HG02852 (cell line): ENCODE measurements around the gene STUB1.

Source experiments
- ATAC-seq: cut with Tn5 transposase; IDR thresholded peaks from one replicate; pipeline ENCODE4 v1.9.1; 2021; ENCODE audit warnings: mild to moderate bottlenecking, moderate library complexity; ENCODE audit not compliant: unreplicated experiment

The STUB1 gene

DNA sequence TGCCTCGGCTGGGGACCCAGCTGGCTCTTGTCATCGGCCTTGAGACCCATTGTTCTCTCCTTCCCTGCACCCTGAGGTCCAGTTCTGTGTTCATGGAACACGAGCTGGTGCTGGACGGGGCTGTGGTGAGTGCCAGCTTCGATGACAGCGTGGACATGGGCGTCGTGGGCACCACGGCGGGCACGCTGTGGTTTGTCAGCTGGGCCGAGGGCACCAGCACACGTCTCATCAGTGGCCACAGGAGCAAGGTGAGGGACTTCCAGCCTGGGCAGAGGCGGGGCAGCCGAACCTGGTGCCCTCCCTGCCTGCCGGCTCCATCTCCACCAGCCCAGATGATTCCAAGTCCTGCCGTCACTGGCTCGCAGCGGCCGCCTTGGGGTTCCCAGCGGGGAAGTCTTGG, 17.6 kb upstream of the STUB1 start:
- no peak for ATAC-seq

DNA sequence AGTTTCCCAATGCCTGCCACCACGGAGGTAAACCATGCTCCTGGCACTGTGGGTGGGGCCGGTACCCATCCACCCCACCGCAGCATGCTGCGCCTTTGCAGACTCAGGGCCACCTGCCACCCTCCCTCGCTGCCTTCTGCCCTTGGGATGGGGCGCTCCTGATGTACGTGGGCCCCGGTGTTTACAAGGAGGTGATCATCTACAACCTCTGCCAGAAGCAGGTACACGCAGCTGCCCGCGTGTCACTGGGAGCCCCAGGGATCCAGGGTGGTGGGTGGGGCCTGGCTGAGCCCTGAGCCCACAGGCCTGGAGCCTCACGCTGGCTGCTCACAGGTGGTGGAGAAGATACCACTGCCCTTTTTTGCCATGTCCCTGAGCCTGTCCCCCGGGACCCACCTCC, 13.6 kb upstream of the STUB1 start:
- ATAC-seq: no peak

DNA sequence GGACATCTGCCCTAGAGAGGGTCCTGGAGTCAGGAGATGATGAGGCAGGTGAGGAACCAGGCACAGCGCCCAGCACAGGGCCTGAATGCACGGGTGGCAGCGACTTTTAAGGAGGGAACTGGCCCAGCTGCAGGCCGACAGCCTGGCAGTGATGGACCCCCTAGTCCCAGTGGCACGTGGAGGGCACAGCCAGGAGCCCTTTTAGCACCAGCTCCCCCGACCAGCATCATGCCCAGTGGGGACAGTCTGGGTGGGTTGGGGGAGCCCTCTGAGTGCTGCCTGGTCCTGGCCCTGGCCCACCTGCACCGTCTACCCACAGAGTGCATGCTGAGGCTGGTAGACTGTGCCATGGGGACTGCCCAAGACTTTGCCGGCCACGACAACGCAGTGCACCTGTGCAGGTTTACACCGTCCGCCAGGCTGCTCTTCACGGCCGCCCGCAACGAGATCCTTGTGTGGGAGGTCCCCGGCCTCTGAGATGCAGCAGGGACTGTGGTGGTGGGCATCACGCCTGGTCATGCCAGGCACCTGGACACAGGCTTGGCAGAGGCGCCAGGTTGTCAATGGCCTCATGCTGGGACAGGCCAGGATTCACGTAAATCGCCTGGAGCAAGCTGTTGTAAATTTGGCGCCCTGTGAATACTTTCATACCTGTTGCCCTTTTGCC, 13.0 kb upstream of the STUB1 start:
- ATAC-seq: no peak

DNA sequence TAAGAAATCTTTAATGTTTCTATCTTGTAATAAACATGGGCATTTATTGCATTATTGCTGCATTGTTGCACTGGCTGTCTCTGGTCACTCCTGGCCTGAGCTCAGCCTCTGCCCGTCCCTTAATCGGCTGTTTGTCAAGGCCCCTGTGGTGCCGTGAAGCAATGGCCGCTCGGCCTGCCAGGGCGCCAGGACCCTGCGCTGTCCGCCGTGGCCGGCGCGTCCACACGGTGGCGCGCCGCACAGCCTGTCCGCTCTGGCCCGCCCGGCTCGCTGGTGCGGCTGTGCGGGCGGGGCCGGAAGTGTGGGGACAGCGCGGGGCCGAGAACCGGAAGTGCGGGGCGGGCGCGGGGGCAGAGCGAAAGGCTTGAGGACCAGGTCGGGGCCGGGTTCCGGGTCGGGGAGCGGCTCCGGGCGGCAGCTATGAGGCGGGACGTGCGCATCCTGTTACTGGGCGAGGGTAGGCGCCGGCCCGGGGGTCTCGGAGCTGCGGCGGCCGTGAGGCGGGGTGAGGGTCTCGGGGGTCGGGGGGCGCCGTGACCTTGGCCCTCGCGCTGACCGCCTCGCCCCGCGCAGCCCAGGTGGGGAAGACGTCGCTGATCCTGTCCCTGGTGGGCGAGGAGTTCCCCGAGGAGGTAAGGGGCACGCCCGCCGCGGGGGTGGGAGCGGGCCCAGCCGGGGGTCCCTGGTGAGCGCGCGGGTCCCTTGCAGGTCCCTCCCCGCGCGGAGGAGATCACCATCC, 12.3 kb upstream of the STUB1 start, which contains the start of gene RHOT2:
Gene RHOT2, plus strand, starts transcription at position 353 of the 739 bp plus-strand sequence. Its CDS starts 68 bp downstream, at position 421.
- peak; percentile 80 for ATAC-seq

DNA sequence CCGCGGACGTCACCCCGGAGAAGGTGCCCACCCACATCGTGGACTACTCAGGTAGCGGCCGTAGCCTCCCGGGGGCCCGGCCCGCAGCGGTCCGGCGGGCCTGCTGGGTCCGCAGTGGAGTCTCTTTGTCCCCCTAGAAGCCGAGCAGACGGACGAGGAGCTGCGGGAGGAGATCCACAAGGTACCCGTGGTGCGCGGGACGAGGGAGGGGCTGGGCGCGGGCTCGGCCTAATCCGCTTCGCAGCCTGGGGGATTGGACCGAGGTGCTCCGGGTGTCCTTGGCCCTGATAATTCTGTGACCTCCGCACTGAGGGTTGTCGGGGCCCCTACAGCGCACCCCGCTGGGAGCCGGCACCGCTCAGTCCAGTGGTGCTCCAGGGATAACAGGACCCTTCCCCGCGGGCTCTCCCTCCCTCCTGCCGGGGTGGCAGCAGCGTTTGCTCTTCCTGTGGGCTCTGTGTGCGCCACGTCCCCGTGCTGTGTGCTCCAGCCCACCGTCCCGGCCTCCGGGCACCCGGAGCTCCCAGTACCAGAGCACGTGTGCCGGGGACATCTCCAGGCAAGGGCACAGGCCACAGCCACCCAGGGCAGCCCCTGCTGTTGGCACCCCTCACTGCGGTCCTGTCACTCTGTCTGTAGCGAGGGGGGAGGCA, 11.6 kb upstream of the STUB1 start:
- peak; percentile 10 for ATAC-seq

DNA sequence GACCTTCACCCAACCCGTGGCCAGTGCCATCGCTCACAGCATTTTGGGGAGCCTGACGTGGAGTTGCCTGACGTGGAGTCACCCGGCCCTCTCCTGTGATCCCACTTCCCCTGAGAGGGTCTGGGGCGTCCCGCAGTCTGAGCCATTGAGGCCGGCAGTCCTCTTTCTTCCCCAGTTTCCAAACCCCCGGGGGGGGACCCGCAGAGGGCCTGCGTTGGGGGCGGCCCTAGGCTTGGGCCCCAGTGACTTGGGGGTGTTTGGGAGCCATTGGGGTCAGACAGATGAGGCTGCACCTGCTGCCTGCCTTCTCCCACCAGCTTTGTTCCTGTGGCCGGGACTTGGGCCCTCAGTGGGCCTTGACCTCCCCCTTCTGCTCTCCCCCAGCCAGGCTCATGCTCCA, 10.5 kb upstream of the STUB1 start:
- no peak for ATAC-seq

DNA sequence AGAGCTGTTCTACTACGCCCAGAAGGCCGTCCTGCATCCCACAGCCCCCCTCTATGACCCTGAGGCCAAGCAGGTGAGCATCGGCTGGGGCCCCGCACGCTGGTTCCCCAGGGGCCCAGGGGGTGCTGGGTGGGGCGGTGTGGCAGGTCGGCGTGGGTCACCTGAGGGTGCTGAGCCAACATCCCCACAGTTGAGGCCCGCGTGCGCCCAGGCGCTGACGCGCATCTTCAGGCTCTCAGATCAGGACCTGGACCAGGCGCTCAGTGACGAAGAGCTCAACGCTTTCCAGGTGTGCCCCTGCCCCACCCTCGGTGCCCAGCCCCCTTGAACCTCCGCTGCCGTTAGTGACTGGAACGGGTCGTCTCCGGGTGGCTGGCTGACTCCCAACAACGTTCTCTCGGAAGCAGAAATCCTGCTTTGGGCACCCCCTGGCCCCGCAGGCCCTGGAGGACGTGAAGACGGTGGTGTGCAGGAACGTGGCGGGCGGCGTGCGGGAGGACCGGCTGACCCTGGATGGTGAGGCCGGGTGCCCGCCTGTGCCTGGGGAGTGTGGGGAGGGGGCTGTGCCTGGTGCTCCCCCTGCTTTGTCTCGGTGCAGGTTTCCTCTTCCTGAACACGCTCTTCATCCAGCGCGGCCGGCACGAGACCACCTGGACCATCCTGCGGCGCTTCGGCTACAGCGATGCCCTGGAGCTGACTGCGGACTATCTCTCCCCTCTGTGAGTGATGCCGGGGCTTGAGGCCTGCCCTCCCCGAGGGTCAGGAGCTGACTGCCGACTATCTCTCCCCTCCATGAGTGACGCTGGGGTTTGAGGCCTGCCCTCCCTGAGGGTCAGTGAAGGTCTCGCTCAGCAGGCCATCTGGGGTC, 9.5 kb upstream of the STUB1 start:
- no peak for ATAC-seq

DNA sequence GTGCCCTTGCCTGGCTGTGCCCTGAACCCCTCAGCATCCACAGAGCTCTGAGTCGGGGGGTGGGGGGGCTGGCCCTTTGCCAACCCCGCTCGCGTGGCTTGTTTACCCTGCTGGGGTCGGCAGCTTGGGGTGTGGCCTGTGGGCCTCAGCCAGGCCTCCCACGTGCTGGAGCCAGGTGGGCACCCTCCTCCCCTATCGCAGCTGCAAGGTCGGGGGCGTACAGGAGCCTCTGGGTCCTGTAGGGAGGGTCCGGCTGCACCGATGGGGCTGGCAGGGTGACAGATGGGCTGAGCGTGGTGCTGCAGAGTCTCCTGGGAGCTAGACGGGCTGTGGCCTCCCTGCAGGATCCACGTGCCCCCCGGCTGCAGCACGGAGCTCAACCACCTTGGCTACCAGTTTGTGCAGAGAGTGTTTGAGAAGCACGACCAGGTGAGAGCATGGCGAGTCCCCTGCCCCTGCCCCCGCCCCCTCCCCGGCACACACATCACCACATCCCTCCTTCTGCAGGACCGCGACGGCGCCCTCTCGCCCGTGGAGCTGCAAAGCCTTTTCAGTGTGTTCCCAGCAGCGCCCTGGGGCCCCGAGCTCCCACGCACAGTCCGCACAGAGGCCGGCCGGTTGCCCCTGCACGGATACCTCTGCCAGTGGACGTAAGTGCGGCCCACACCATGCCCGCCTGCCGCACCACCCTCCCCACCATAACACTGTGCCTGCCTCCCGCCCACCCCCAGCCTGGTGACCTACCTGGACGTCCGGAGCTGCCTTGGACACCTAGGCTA, 8.7 kb upstream of the STUB1 start:
- no peak for ATAC-seq

DNA sequence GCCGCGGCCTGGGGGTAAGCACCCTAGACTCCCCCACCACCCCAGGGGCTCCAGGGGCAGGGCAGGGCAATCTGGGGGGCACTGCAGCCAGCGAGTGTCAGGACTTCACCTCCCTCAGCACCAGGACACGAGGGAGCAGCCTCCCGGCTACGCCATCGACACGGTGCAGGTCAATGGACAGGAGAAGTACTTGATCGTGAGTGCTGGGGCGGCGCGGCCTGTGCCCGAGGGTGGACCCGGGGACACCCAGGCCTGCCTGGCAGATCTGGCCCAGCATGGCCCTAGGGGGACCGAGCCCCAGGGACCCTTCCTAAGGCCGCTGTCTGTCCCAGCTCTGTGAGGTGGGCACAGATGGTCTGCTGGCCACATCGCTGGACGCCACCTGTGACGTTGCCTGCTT, 7.8 kb upstream of the STUB1 start:
- no peak for ATAC-seq

DNA sequence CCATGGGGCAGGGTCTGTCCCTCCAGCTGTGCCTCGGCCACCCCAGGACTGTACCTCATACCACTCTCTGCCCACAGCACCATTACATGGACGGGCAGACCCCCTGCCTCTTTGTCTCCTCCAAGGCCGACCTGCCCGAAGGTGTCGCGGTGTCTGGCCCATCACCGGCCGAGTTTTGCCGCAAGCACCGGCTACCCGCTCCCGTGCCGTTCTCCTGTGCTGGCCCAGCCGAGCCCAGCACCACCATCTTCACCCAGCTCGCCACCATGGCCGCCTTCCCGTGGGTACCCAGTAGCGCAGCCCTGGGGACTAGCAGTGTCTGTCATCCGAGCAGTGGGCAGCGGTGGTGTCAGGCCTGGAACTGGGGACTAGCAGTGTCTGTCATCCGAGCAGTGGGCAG, 7.4 kb upstream of the STUB1 start:
- no peak for ATAC-seq

DNA sequence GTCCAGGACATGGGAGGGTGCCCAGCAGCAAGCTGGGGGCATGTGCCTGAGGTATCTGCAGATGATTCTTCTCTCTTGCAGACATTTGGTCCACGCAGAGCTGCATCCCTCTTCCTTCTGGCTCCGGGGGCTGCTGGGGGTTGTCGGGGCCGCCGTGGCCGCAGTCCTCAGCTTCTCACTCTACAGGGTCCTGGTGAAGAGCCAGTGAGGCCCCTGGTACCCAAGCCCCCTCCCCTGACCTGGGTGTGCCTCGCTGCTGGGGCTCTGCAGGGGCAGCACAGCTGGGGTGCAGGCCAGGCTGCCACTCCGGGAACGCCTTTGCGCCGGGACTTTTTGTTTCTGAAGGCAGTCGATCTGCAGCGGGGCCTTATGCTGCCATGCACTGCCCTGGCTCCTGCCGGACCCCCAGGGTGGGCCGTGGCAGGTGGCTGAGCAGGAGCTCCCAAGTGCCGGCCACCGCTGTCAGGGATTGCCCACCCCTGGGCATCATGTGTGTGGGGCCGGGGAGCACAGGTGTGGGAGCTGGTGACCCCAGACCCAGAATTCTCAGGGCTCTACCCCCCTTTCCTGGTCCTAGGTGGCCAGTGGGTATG, 6.7 kb upstream of the STUB1 start:
- no peak for ATAC-seq

DNA sequence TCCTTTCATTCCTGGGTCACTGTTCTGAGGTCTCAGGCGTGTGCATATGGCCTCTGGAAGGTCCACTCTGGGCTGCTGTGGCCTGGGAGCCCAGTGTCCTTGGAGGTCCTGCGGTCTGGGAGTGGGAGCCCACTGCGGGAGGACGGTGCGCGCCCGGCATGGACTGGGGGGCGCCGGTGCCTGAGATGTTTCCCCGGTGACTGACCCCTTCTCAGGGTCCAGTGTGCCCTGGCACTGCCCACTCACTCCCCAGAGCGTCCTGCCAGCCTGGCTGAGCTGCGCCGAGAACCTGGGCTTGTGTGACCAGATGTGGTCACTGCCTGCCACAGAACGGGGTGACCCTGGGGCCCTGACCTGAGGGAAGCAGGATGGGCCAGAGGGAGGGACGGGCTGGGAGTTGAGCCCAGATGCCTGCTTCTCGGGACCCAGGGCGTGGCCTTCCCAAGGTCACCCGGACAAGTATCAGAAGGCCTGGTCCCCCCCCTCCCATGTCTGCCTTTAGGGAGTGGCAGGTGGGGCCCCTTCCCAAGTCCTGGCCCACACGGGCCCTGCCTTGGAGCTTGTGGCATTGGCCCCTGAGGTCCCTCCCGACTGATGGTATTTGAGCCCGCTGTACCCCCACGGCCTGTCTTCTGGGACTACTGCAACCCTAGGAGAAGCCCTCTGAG, 5.9 kb upstream of the STUB1 start:
- ATAC-seq: no peak

DNA sequence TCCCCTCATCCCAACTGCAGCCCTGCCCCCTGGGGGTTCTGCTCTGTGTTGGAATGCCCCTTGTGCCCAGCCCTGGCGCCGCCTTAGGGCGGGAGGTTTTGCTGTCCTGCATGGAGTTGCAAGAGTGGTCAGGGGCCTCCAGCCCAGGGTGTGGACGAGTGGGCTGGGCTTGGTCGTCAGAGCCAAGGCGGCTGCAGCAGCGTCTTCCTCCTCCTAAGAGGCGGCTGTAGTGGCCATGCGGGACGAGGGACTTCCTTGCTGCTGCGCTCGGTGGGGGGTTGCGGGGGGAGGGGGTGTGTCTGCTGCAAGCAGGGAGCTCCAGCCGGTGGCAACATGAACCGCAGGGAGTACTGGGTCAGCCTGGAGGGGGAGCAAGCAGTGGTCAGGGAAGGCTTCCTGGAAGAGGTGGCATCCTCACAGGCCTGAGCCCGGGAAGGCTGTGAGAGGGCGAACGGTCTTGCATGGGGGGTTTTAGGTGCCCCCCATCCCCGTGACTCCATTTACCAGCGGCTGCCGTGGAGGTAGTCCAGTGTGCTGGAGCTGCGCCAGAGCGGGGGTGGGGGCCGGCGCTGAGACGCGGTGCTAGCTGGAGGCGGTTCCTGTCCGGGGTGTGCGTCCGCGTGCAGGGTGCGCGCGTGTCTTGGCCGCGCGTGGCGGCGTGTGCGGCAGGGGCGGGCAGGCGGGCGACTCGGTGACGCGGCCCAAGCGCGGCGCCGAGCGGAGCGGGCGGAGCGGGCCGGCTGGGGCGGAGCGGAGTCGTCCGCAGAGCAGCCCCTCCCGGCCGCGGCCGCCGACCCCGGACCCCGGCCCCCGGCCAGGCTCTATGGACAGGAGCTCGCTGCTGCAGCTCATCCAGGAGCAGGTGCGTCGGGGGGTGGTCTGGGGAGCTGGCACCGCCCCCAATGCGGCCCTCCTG, 5.0 kb upstream of the STUB1 start, which contains the start of gene RHBDL1:
Gene RHBDL1, plus strand, starts transcription at position 704 of the 916 bp plus-strand sequence. Its CDS starts 120 bp downstream, at position 824.
- no peak for ATAC-seq

DNA sequence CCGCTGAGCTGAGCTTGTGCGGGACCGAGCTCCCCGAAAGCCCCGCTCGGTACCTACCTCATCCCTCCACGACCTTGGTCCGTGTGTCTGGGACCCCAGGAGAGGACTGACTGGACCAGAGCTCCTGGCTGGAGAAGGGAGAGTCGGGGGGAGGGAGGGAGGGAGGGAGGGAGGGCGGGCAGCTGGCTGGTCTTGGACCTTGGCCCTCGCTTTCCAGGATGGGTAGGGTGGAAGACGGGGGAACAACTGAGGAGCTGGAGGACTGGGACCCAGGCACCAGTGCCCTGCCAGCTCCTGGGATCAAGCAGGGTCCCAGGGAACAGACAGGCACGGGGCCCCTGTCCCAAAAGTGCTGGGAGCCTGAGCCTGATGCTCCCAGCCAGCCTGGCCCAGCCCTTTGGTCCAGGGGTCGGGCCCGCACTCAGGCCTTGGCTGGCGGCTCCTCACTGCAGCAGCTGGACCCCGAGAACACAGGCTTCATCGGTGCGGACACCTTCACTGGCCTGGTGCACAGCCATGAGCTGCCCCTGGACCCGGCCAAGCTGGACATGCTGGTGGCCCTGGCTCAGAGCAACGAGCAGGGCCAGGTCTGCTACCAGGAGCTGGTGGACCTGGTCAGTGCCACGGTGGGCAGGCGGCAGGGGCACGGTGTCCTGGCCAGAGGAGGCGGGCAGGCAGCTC, 4.2 kb upstream of the STUB1 start:
- ATAC-seq: no peak

DNA sequence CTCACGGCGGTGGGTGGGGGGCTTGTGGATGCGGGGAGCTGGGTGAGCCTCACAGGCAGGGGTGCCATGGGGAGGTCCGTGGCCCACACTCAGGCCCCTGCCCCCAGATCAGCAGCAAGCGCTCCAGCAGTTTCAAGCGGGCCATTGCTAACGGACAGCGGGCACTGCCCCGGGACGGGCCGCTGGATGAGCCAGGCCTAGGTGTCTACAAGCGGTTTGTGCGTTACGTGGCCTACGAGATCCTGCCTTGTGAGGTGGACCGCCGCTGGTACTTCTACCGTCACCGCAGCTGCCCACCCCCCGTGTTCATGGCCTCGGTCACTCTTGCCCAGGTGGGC, 3.7 kb upstream of the STUB1 start:
- no peak for ATAC-seq

DNA sequence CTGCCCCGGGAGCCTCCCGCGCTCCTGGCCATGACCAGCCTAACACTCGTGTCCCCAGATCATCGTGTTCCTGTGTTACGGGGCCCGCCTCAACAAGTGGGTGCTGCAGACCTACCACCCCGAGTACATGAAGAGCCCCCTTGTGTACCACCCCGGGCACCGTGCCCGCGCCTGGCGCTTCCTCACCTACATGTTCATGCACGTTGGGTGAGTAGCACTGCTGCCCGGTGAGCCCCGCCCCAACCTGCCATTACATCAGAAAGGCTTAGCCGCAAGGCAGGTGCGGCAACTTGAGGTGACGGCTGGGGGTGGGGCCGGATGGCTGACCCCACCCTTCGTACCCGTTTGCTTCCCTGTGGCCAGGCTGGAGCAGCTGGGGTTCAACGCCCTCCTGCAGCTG, 3.3 kb upstream of the STUB1 start:
- no peak for ATAC-seq

DNA sequence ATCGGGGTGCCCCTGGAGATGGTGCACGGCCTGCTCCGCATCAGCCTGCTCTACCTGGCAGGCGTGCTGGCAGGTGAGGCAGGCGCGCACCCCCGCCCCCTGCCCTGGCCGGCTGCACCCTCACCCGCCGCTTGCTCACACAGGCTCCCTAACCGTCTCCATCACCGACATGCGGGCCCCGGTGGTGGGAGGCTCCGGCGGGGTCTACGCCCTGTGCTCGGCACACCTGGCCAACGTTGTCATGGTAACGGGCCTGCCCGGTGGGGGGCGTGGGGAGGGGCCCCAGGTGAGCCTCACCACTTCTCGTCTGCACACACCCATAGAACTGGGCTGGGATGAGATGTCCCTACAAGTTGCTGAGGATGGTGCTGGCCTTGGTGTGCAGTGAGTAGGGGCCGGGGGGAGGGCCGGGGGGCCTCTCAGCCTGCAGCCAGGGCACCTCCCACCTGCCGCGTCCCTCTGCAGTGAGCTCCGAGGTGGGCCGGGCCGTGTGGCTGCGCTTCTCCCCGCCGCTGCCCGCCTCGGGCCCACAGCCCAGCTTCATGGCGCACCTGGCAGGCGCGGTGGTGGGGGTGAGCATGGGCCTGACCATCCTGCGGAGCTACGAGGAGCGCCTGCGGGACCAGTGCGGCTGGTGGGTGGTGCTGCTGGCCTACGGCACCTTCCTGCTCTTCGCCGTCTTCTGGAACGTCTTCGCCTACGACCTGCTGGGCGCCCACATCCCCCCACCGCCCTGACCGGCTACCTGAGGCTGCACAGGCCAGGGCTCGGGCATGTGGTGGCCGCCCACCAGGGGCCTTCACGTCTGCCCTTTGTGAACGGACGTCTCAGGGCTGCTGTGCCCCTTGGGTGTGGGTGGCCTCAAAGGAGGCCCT, 2.7 kb upstream of the STUB1 start:
- no peak for ATAC-seq
